Fibroblast of villous mesenchyme (primary cell): Measurements from ENCODE around the gene DENND2D. TPM values are rescaled to one million over a fixed set of nuclear protein-coding genes. Genes with fewer than 3 reads are reported as not detected.

Source experiments
- DNase-seq: peaks from one replicate; pipeline ENCODE4 v3.0.0-alpha.2; 2010; ENCODE audit warnings: low read depth
- H3K4me3 ChIP-seq: 2 replicates; pipeline ENCODE4 v1.5.1; 2011; ENCODE audit warnings: low read depth, mild to moderate bottlenecking, low read length
- CTCF ChIP-seq: IDR thresholded peaks from 2 replicates; pipeline ENCODE4 v1.5.1; 2012; ENCODE audit warnings: low read depth, mild to moderate bottlenecking, low read length; ENCODE audit not compliant: insufficient read depth
- total RNA-seq: library from RNA; depleted of rRNA; stranded (reverse); fragments of >200 nt; gene quantifications from 2 replicates; pipeline ENCODE4 v1.2.3, GENCODE V29; 2012

The DENND2D gene
- total RNA-seq, 1 donor = 4.3 TPM

- peak; percentile 32 for TF ChIP-seq CTCF
- DNase-seq = no peak
- H3K4me3 ChIP-seq = no peak overlapping the region
Observed at GRCh38 chr1:111197598-111198284, 2.7 kb downstream of the DENND2D start.

DNA sequence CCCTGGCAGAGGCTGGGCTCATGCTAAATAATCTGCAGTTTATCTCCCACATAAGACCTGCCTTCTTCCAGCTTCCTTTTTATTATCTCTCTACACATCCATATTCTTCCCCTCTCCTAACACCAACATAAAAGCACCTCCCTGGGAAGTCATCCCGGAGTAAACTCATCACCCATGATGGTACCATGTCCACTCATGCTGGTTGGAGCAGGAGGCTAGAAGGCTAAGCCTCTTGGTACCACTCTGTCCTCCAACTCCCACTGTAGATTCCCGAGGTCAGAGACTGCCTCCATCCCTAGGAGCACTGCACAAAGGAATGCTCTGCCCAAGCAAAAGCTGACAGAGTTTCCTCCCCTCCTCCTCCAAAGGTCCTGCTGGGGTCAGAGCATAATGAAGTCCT is 4.2 kb downstream of the DENND2D start:
- H3K4me3 ChIP-seq = no peak overlapping the region
- DNase-seq = no peak
- no peak for TF ChIP-seq CTCF

DNA sequence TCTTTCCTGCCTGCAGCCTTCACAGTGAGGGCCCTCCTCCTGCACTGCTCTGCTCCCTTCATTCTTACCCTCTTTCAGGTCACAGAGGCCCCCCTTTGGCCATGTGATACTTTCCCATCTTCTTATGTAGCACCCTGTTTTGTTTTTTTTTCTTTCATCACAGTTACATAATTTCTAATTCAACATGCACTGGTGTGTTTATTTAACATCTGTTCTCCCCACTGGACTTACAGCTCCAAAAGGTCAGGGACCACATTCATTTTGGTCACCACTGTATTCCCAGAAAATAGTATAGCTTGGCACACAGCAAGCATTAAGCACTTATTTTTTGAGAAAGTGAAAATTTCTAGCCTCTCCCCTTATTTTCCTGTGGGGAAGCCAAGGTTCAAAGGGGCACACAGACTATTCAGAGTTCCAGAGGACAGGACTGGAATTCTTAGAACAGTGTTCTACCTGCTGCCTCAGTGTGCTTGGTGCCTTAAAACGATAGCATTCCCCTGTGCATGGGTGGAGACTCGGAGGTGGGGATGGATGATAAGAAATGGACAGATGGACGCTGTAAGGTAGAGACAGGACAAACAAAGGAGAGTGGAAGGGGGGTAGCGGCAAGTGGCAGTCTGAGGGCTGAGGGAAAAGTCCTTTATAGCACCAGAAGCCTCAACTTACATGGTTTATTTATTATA is 5.3 kb downstream of the DENND2D start:
- TF ChIP-seq CTCF = no peak
- peak; percentile 42 for DNase-seq

DNA sequence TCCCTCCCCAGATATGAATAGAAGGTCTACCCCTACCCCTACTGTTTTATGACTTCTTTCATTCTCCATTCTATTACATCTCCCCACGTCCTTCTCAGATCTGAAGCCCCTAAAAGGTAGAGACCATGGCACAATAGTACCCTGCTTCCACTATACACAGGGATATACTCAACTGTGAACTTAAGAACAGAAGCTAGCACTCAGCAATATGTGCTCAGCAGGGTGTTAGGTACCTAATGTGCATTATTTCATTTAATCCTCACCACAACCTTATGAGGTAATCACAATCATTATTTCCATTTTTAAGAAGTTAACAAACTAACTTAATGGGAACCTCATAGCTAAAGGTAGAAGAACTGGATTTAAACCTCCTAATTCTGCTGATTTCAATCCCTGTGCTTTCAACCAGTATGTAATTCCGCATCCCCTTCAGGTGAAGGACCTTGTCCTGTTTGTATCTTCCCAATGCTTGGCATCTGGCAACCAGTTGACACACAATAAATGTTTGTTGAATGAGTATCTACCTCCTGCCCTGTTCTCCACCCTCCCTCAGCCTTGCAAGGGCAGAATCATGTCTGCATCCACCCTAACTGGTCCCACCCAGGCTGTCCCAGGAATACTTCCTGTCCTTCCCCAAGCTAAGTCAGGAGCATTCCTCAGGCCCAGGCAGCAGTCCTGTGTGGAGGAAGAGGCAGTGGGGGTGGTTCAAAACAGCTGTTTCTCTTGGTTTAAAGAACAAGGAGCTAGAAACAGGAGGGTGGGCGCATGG is 6.5 kb downstream of the DENND2D start:
- DNase-seq = no peak
- H3K4me3 ChIP-seq = no peak overlapping the region
- TF ChIP-seq CTCF = no peak

More for the DNA sequence above, 5.3 kb downstream of the DENND2D start:
- no peak overlapping the region for H3K4me3 ChIP-seq

GRCh38 chr1:111192658-111193519 is 7.6 kb downstream of the DENND2D start:
- DNase-seq = peak; percentile 39
- H3K4me3 ChIP-seq = no peak overlapping the region
- TF ChIP-seq CTCF = no peak

DNA sequence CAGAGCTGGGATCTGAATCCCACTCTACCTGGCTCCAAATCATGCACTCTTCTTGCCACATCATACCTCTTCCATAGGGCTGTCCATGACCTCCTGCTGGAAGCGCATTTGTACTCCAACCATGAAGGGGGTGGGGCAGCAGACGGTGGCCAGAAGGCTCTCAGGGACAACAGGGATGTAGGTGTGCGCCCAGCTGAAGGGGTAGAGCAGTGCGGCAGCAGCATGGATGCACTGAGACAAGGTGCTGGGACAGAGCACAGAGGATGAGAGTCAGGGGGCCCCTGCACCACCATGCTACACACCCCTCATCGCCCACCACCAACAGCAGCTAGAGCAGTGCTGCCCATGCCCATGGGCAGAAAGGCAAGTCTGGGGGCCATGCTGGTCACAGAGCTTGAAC is 8.4 kb downstream of the DENND2D start:
- DNase-seq = no peak
- H3K4me3 ChIP-seq = no peak overlapping the region
- no peak for TF ChIP-seq CTCF
